Caki2 (cell line): ENCODE measurements around the gene VBP1. TPM values are rescaled to one million over a fixed set of nuclear protein-coding genes. Genes with fewer than 3 reads are reported as not detected.
"Not testable (repeated sequence)": the region's sequence is repeated elsewhere in the genome, so short reads cannot be mapped to it uniquely, and the experiment has no call there.

Source experiments
- DNase-seq: peaks from one replicate; pipeline ENCODE4 v3.0.0-alpha.2; 2015; ENCODE audit warnings: low read depth
- in situ Hi-C: cut with HindIII; loops from 2 replicates; pipeline ENCODE4 v1.10.0; 2016; ENCODE audit warnings: low sequenced_read_pairs, low pct_unique_long_range_greater_than_20kb, mixed read lengths
- total RNA-seq: library from RNA; depleted of rRNA; stranded (reverse); fragments of >200 nt; shearing (Covaris generic); gene quantifications from 2 replicates; pipeline ENCODE4 v1.2.3, GENCODE V29; 2014; ENCODE audit warnings: low replicate concordance; rRNA removed

Gene VBP1
- total RNA-seq, 1 experiment from 2014 or later, result 80.6 TPM

GRCh38 chrX:155259752-155260151 is 43.5 kb downstream of the VBP1 start:
- in situ Hi-C loops, result no loop called here
- no peak for DNase-seq

DNA sequence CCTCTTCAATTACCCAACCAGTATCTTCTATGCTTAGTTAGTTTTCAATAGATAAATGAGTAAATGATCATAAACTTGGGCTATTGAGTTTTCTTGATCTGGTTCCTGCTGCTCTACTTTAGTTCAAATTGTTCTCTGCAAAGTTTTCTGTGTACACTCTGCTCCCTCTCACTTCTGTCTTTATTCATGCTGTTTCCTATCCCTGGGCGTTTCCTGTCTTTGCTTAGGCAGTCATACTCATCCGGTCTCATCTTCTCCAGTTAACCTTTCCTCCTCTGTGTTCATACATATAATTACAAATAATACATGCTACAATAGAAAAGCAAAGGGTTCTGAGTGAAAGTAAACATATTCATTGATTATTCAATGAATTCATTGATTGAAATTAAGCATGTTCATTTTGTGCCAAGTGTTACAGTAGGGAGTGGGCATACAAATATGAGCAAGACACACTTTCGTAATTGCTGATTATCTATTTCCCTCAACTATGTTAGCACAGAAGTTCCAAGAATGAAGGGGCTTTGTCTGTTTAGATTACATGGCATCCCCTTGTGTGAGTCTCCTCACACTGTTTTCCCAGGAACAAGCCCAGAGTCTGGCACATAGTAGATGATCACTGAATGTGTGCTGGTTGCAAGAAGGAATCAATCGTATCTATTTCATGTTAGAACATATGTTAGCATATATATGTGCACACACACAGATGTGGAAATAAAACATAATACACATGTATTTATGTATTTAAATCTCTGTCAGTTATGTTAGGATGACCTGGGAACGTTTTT is 46.9 kb downstream of the VBP1 start:
- DNase-seq, result no peak
- in situ Hi-C loops, result no loop called here

DNA sequence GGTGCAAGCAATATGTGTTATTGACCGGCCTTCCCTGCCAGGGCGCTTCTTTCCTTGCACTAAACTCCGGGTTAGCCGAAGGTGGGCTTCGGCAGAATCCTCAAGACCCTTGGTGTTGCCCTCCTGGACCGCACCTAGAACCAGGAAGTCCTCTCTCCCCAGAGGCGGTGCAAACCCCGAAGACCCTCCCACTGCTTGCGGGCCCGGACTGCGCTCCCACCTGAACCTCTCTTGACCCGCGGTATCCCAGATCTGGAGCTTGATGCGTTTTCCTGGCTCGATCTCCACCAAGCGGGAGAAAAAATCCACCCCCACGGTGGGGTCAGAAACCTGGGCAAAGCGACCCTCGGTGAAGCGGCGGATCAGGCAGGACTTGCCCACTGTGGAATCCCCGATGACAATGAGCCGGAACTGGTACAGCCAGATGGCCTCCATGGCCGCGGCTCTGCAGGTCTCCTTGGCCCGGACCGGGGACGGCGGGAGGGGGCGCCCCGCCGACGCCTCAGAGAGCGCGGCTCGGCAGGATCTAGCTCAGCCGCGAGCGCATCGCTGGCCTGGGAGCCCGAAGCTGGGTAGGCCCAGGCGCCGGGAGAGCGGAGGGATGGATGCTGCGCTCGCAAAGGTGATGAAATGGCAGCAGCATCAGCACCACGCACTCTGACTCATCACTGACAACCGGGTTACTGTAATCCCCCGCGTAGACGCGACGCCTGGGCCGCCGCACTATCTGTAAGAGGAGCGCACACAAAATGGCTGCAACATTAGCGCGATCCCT is 47.8 kb downstream of the VBP1 start, which contains the start of gene RAB39B:
Gene RAB39B, minus strand, starts transcription at position 638 of the 775 bp plus-strand sequence. Its CDS starts 203 bp downstream, at position 435.
- DNase-seq, result peak; percentile 36
- in situ Hi-C loops, result no loop called here

DNA sequence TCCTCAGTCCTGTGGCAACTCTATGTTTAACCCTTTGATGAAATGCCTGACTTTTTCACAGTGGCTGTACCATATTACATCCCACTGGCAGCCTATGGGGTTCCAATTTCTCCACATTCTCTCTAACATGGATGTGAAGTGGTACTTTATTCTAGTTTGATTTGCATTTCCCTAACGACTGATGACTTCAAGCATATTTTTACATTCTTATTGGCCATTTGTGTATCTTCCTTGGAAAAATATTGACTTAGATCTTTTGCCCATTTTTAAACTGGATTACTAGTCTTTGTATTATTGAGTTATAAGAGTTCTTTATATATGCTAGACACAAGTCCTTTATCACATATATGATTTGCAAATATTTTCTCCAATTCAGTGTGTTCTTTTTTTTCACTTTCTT is 50.2 kb downstream of the VBP1 start:
- DNase-seq, result no peak
- in situ Hi-C loops, result no loop called here

DNA sequence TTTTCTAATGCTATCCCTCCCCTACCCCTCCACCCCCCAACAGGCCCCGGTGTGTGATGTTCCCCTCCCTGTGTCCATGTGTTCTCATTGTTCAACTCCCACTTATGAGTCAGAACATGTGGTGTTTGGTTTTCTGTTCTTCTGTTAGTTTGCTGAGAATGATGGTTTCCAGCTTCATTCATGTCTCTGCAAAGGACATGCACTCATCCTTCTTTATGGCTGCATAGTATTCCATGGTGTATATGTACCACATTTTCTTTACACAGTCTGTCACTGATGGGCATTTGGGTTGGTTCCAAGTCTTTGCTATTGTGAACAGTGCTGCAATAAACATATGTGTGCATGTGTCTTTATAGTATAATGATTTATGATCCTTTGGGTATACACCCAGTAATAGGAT is 51.7 kb downstream of the VBP1 start:
- in situ Hi-C loops, DNase-seq: not testable (repeated sequence)

DNA sequence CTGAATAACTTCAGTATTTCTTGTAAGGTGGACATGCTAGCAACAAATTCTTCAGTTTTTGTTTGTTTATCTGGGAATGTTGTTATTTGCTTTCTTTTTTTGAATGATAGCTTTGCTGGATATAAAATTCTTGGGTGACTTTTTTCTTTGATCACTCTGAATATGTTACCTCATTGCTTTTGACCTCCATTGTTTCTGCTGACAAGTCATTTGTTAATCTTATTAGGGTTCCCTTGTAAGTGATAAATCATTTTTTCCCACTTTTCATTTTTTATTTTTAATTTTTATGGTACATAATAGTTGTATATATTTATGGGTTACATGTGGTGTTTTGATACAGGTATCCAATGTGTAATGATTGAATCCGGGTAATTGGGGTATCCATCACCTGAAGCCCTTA is 54.7 kb downstream of the VBP1 start:
- DNase-seq, result no peak
- in situ Hi-C loops, result no loop called here

DNA sequence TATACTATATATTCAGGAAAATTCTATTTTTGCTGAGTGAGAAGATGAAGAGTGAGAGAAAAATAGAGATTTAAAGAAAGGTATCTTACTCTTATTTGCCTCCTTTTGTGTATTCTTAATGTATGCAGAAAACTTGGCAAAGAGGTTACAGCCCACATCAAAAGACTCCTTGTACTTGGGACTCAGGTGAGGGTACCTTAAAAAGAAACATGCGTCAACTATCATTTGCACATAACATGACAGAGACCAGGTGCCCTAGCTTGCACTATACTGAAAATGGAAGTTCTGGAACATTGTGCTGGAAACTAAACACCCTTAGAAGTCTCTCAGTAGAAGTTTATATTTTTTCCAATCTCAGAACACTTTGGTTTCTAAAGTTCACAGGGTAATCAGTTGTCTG is 63.6 kb downstream of the VBP1 start:
- in situ Hi-C loops, result no loop called here
- DNase-seq, result no peak

Other genes starting within 250 kb of the VBP1 start
- gene F8, start 193.7 kb upstream of the VBP1 start, total RNA-seq, result 5.2 and 7.1 TPM in 2 replicates
- 57.0 and 80.3 TPM in 2 replicates for gene FUNDC2, start 189.6 kb upstream of the VBP1 start, total RNA-seq
- 38.4 and 43.2 TPM in 2 replicates for gene CMC4, start 145.3 kb upstream of the VBP1 start, total RNA-seq
- 4.7 and 19.2 TPM in 2 replicates for gene MTCP1, start 145.3 kb upstream of the VBP1 start, total RNA-seq
- gene BRCC3, start 145.0 kb upstream of the VBP1 start, total RNA-seq, result 3.5 and 9.1 TPM in 2 replicates
- 0.68 TPM in 1 of 2 replicates, not detected in the other for gene RAB39B, start 48.0 kb downstream of the VBP1 start, total RNA-seq
- gene CLIC2, start 118.2 kb downstream of the VBP1 start, total RNA-seq, result 0.43 TPM in 1 of 2 replicates, not detected in the other
- not detected in 2 replicates for gene F8A2, start 165.6 kb downstream of the VBP1 start, total RNA-seq
- gene F8A3, start 242.2 kb downstream of the VBP1 start, total RNA-seq, result 0.74 and 5.3 TPM in 2 replicates